Putamen (tissue), 1 donor: ENCODE data around the gene RHO.
"Not testable (repeated sequence)": the region's sequence is repeated elsewhere in the genome, so short reads cannot be mapped to it uniquely, and the experiment has no call there.

Experiments
- DNase-seq: peaks from one replicate; pipeline ENCODE4 v3.0.0-alpha.2; 2016; ENCODE audit warnings: low spot score

Gene RHO

GRCh38 chr3:129499604-129500333 is 28.7 kb upstream of the RHO start:
- not testable (repeated sequence) for DNase-seq

GRCh38 chr3:129500334-129500658 is 28.1 kb upstream of the RHO start:
- no peak for DNase-seq

- no peak for DNase-seq
Measured at GRCh38 chr3:129501630-129502029, 26.8 kb upstream of the RHO start.

GRCh38 chr3:129502641-129503408 is 25.6 kb upstream of the RHO start:
- no peak for DNase-seq

GRCh38 chr3:129503471-129504291 is 24.8 kb upstream of the RHO start:
- DNase-seq, result no peak

- DNase-seq, result no peak
Measured at GRCh38 chr3:129504471-129505100, 23.9 kb upstream of the RHO start.

- DNase-seq, result no peak
Measured at GRCh38 chr3:129505341-129505740, 23.1 kb upstream of the RHO start.

GRCh38 chr3:129506231-129506742 is 22.2 kb upstream of the RHO start:
- no peak for DNase-seq

GRCh38 chr3:129507181-129507831 is 21.1 kb upstream of the RHO start:
- no peak for DNase-seq

GRCh38 chr3:129512595-129512994 is 15.8 kb upstream of the RHO start:
- DNase-seq, result no peak

GRCh38 chr3:129513705-129514104 is 14.7 kb upstream of the RHO start:
- DNase-seq, result no peak

GRCh38 chr3:129514110-129514509 is 14.3 kb upstream of the RHO start:
- no peak for DNase-seq

- DNase-seq, result no peak
Measured at GRCh38 chr3:129514563-129514962, 13.9 kb upstream of the RHO start.

- DNase-seq, result not testable (repeated sequence)
Measured at GRCh38 chr3:129515108-129515820, 13.2 kb upstream of the RHO start.

- DNase-seq, result not testable (repeated sequence)
Measured at GRCh38 chr3:129515821-129516432, 12.5 kb upstream of the RHO start.

- no peak for DNase-seq
Measured at GRCh38 chr3:129517516-129517915, 10.9 kb upstream of the RHO start.

GRCh38 chr3:129518038-129518561 is 10.3 kb upstream of the RHO start:
- no peak for DNase-seq

- DNase-seq, result no peak
Measured at GRCh38 chr3:129518581-129518980, 9.9 kb upstream of the RHO start.

- DNase-seq, result no peak
Measured at GRCh38 chr3:129519449-129519848, 9.0 kb upstream of the RHO start.
